Activated CD4-positive, alpha-beta T cell treated with anti-CD3 and anti-CD28 coated beads for 4 hours (primary cell): ENCODE results near the gene TF.
"Not testable (repeated sequence)": the region's sequence is repeated elsewhere in the genome, so short reads cannot be mapped to it uniquely, and the experiment has no call there.

Experiments
- DNase-seq, 2 donors: peaks; one replicate each; pipeline ENCODE4 v3.0.0-alpha.2; 2020

Gene TF

GRCh38 chr3:133767607-133768006 is 21.4 kb downstream of the TF start:
- DNase-seq, result no peak

- no peak for DNase-seq
Measured at GRCh38 chr3:133769536-133769935, 23.3 kb downstream of the TF start.

GRCh38 chr3:133773732-133774131 is 27.5 kb downstream of the TF start:
- DNase-seq, result no peak

GRCh38 chr3:133775309-133775708 is 29.1 kb downstream of the TF start:
- DNase-seq, result no peak

GRCh38 chr3:133775835-133776234 is 29.6 kb downstream of the TF start:
- no peak for DNase-seq

- no peak for DNase-seq
Measured at GRCh38 chr3:133776794-133777438, 30.7 kb downstream of the TF start.

- DNase-seq, result no peak
Measured at GRCh38 chr3:133777807-133778568, 31.8 kb downstream of the TF start.

GRCh38 chr3:133779626-133780203 is 33.5 kb downstream of the TF start:
- no peak for DNase-seq

GRCh38 chr3:133780756-133781155 is 34.6 kb downstream of the TF start:
- not testable (repeated sequence) for DNase-seq

GRCh38 chr3:133781570-133781969 is 35.4 kb downstream of the TF start:
- DNase-seq, result no peak

- DNase-seq, result no peak
Measured at GRCh38 chr3:133782454-133782853, 36.3 kb downstream of the TF start.

- DNase-seq, result no peak
Measured at GRCh38 chr3:133783762-133784161, 37.6 kb downstream of the TF start.

GRCh38 chr3:133788024-133788423 is 41.8 kb downstream of the TF start:
- no peak for DNase-seq

GRCh38 chr3:133792171-133792763 is 46.1 kb downstream of the TF start:
- DNase-seq, result no peak

GRCh38 chr3:133797396-133798105 is 51.4 kb downstream of the TF start:
- DNase-seq, result no peak

- DNase-seq, result no peak
Measured at GRCh38 chr3:133799794-133800585, 53.8 kb downstream of the TF start.

GRCh38 chr3:133803469-133803868 is 57.3 kb downstream of the TF start:
- DNase-seq, result no peak

GRCh38 chr3:133804896-133805295 is 58.7 kb downstream of the TF start:
- DNase-seq, result no peak

GRCh38 chr3:133805384-133805701 is 59.1 kb downstream of the TF start:
- no peak for DNase-seq

GRCh38 chr3:133805702-133806475 is 59.7 kb downstream of the TF start, which contains the start of gene SRPRB:
TSS of gene SRPRB (plus strand) at chr3:133805815. CDS start at chr3:133805849, 34 bp downstream.
- peak; percentile 96 to 97 for DNase-seq

- DNase-seq, result no peak
Measured at GRCh38 chr3:133812872-133813271, 66.7 kb downstream of the TF start.

GRCh38 chr3:133815386-133815785 is 69.2 kb downstream of the TF start:
- no peak for DNase-seq
